ENCODE measurements around the gene ESPL1.
A peak's percentile ranks its signal among the peaks of the same experiment; 100 is the strongest.

Gene ESPL1

GRCh38 chr12:53233671-53234121 is 34.4 kb upstream of the ESPL1 start:
- Mint-ChIP-seq H3K36me3 (ENCODE audit: low read depth) (no peaks in the 10 kb centered on the region), H3K4me3 (peak overlapping the region; percentile 79 to 88 (median 84)), H3K27me3 (ENCODE audit: low read depth) (peaks cover 22% of the 10 kb centered on the region), H3K27ac (peak overlapping the region; percentile 43 to 94 (median 79)), H3K9me3 (no peaks in the 10 kb centered on the region), H3K4me1 (peaks cover 51% of the 10 kb centered on the region)
- TF ChIP-seq CTCF (IDR thresholded peaks at IDR 0.05; ENCODE audit: unreplicated experiment in 3 of 3) = no peak

GRCh38 chr12:53234271-53234914 is 33.7 kb upstream of the ESPL1 start:
- Mint-ChIP-seq H3K36me3 (ENCODE audit: low read depth) (no peaks in the 10 kb centered on the region), H3K4me1 (peaks cover 51% of the 10 kb centered on the region)
- no peak for TF ChIP-seq CTCF (IDR thresholded peaks at IDR 0.05; ENCODE audit: unreplicated experiment in 3 of 3)

GRCh38 chr12:53235164-53235563 is 32.9 kb upstream of the ESPL1 start:
- H3K4me3 Mint-ChIP-seq = peak overlapping the region in 1 of 3 experiments; percentile 52
- peak overlapping the region in 2 of 3 experiments; percentile 45 to 66 for H3K27ac Mint-ChIP-seq
- peaks cover 22% of the 10 kb centered on the region for H3K27me3 Mint-ChIP-seq (ENCODE audit: low read depth)
- TF ChIP-seq CTCF (IDR thresholded peaks at IDR 0.05; ENCODE audit: unreplicated experiment in 3 of 3) = no peak
- peaks cover 51% of the 10 kb centered on the region for H3K4me1 Mint-ChIP-seq
- no peaks in the 10 kb centered on the region for H3K9me3 Mint-ChIP-seq
- no peaks in the 10 kb centered on the region for H3K36me3 Mint-ChIP-seq (ENCODE audit: low read depth)

More at GRCh38 chr12:53234271-53234914, 33.7 kb upstream of the ESPL1 start:
- Mint-ChIP-seq H3K9me3 (no peaks in the 10 kb centered on the region), H3K27me3 (ENCODE audit: low read depth) (peaks cover 22% of the 10 kb centered on the region), H3K4me3 (peak overlapping the region; percentile 40 to 84 (median 82)), H3K27ac (peak overlapping the region; percentile 43 to 94 (median 79))

GRCh38 chr12:53235742-53236442 is 32.2 kb upstream of the ESPL1 start:
- H3K4me1 Mint-ChIP-seq = peaks cover 49% of the 10 kb centered on the region
- TF ChIP-seq CTCF (IDR thresholded peaks at IDR 0.05; ENCODE audit: unreplicated experiment in 3 of 3) = no peak
- H3K27me3 Mint-ChIP-seq (ENCODE audit: low read depth) = peaks cover 22% of the 10 kb centered on the region
- H3K9me3 Mint-ChIP-seq = no peaks in the 10 kb centered on the region
- peak overlapping the region in 2 of 3 experiments; percentile 35 to 66 for H3K27ac Mint-ChIP-seq
- no peaks in the 10 kb centered on the region for H3K36me3 Mint-ChIP-seq (ENCODE audit: low read depth)
- H3K4me3 Mint-ChIP-seq = no peak overlapping the region

GRCh38 chr12:53236443-53237111 is 31.5 kb upstream of the ESPL1 start:
- Mint-ChIP-seq H3K4me1 (peaks cover 47% of the 10 kb centered on the region), H3K4me3 (no peak overlapping the region), H3K9me3 (no peaks in the 10 kb centered on the region), H3K36me3 (ENCODE audit: low read depth) (no peaks in the 10 kb centered on the region), H3K27me3 (ENCODE audit: low read depth) (peaks cover 22% of the 10 kb centered on the region), H3K27ac (peak overlapping the region in 1 of 3 experiments; percentile 35)
- no peak for TF ChIP-seq CTCF (IDR thresholded peaks at IDR 0.05; ENCODE audit: unreplicated experiment in 3 of 3)
